Measurements from ENCODE around the gene MLIP.

MLIP gene

DNA sequence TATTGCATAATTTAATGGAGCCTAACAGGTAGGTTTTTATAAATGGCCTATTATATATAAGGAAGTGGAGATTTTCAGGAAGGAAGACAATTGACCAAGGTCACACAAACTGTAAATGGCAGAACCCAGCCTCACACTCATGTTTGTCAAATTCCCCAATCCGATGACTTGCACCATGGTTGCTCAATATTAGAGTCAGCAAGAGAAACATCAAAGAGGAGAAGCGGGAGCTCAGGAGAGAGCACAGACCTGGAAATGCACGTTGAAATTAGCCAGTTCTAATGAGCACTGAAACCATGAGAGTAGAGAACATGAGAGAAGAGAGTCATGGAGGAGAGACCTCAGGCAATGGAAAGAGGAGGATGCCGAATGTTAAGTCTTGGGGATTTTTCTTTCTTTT, 13.5 kb upstream of the MLIP start:
- no peak for ATAC-seq
- DNase-seq: no peak

DNA sequence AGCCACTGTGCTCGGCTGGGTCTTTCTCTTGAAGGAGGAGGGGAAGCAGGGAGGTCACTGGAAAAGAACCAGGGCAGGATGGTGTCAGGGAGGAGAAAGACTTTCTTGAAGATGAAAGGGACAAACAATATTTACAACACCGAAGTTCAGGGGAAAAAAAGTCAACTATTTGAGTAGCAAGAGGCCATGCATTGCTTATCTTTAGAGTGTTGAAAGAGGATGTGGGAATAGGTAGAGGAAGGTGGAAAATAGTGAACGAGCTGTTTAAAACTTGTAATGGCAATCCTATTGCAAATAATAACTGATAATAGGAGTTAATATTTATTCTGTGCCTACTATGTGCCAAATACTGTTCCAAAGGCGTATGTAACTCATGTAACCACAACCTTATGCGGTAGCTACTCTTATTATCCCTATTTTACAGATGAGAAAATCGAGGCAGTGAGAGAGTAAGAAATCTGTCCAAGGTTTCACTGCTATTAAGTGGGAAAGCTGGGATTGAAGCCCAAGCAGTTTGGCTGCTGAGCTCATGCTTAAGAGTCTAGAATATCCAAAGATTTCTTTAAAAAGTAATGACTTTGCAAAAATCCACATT, 12.7 kb upstream of the MLIP start:
- ATAC-seq (no peak), DNase-seq (no peak)

DNA sequence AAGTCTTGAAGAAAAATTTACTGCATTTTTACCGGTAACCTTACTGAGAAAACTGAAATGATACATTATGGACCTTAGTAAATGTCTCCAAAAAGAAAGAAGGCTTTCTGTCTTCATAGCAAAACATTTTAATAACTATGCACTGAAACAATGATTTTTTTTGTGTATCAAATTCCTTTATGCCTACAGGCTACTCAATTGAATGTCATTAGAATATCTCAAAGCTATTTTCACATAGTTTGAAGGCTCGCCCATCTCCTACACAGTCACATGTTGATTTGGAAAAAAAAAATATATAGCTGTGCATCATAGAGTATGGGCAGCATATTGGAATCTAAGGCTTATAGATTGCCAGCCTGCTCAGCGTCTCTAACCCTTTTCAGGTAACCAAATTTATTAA, 12.0 kb upstream of the MLIP start:
- no peak for ATAC-seq
- no peak for DNase-seq

DNA sequence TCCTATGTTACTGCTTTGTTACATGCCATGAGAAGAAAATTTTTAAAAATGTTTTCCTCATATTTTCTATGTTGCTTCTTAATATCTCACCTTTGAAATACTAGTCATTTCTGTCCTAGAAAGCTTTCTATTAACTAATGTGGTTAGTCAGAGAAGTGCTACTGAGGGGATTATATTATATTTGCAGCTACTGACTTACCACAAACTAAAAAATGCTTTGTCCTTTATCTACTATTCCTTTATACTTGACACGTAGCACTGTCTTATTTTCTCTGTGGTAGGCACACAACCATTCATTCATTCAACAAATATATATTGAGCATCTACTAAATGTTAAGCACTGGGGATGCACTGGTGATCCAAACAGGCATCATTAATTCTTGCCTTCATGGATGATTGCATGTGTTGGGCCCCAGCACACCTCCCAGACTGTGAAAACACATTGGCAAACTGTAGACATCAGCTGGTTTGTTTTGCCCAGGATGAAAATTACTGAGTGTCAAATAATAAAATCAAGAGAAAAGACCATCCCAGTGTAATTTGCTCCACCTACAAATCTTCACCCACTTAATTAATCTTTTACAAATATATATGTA, 10.7 kb upstream of the MLIP start:
- ATAC-seq (no peak), DNase-seq (no peak)

DNA sequence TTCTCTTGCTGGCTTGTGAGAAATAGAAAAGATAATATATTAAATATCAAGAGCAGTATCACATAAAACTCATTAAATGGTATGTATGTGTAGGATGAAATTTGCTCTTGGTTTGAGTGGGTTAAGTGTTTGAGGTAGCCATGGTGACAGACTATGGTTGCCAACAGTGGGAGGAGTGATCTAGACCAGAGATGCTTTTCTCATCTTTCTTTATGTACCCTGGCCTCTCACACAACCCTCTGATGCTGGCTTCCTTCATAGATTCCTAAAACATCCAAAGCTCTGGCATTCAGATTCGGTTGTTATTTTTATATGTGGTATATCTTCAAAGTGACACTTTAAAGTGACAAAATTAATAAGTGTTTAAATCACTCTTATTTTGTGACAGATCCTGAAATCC, 9.0 kb upstream of the MLIP start:
- no peak for DNase-seq
- no peak for ATAC-seq

DNA sequence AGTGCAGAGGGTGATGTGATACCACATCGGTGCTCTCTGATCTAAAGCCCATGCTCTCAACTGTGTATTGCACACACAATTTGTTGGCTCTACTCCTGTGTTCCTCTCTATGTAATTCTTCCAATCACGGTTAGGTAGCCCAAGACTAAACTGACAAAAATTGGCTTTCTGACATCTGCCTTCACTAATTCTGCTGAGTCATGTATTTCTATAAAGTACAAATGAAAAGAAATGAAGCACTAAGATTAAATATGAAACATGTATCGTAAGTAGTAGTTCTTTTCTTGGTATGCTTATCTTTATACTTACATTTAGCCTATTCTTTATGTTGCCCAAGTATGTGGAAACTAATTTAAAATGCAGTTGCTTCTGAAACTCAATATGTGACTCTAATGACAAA, 7.7 kb upstream of the MLIP start:
- no peak for DNase-seq
- ATAC-seq: no peak

DNA sequence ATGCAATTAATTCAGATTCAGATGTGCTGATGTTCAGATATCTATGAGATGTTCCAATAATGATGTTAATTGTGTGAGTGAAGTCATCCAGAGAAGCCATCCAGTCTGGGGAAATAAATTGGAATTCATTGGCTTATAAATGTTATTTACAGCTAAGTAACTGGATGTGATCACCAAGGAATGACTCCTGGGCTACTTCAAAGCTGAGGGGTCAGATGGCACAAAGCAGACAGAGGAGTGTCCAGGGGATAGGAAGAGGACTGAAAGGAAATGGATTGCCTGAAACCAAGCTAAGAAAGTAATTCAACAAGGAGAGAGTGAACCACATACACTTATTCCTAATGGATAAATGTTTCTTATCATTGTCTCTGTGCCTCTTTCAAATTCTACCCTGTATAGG, 4.5 kb upstream of the MLIP start:
- ATAC-seq: no peak
- no peak for DNase-seq

DNA sequence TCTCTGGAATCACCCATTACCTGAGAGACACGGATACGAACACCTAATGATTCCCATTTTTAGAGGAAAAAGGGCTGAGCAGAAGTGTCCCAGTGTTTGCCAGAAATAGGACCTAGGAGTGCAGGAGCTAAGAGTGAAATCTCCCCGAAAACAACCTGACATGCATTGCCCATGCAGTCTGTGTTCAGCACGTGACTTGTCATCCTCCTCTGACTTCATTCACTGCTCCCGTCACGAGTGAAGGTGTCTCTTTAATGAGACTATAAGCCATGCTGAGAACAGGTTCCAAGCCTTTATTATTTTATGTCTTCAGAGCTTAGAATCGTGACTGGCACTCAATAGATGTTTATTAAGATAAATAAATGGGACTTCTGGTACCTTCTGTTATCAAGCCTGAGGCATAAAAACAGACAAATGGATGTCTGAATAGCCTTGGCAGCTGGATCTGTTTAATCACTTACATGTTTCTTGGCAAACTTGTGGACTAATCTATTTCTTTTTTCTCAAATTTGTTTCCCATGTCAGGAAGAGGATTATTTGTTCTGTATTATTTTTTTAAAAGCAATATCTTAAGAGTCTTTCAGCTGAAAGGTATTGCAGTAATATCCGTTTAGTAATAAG, 3.7 kb upstream of the MLIP start:
- no peak for ATAC-seq
- DNase-seq: no peak

DNA sequence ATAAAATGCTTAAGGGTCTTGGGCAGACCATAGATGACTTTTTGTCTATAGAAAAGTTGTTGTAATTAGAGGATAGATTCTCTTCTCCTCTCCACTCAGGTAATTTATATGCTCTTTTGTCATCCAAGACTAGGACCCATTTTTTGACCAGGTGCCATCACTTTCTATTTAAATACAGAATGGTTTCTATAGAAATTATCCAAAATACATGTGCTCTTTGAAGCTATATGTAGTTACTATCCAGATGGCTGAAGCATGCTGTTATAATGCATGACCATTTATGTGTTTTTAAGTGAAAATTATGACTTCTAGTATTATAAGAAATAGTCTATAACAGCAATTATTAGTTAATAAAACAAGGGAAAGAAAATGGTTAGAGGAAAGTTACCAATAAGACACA, 3.0 kb upstream of the MLIP start:
- no peak for ATAC-seq
- no peak for DNase-seq

DNA sequence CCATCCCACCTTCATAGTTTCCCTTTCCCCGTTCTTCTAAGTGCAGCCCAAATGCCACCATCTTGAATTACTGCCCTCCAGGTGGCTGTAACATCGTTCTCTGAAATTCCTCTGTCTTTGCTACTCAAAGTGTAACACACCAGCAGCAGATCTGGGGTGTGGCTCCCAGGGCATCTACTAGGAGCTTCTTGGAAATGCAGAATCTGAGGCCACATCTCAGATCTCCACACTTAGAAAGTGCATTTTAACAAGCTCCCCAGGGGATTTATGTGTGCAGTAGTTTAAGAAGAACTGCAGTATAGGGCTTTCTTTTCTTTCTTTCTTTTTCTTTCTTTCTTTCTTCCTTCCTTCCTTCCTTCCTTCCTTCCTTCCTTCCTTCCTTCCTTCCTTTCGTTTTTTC, 1.7 kb upstream of the MLIP start:
- DNase-seq: no peak

DNA sequence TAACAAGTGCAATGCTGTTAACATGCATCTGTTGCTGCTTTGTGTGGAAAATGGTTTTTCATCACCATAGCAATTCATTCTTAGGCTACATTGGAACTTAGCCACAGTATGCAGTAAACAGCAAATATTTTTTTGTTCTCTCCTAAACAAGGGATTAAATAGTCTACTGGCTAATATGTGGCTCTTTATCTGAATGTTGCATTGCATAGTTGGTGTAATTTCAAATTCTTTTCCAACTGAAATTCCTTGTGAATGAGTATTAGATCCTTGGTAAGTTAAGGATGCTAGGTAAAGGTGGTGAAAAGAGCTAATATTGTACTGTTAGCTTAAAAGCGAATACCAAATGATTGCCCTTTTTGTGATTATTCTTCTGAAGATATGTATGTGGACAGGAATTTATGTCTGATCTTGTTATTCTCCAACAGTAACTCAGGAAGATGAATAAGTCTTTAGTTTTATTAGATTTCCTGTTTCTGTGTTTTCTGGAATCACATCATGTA, 958 bp downstream of the MLIP start:
- DNase-seq: no peak
- ATAC-seq: no peak

More for the DNA sequence above, 1.7 kb upstream of the MLIP start:
- ATAC-seq: no peak

DNA sequence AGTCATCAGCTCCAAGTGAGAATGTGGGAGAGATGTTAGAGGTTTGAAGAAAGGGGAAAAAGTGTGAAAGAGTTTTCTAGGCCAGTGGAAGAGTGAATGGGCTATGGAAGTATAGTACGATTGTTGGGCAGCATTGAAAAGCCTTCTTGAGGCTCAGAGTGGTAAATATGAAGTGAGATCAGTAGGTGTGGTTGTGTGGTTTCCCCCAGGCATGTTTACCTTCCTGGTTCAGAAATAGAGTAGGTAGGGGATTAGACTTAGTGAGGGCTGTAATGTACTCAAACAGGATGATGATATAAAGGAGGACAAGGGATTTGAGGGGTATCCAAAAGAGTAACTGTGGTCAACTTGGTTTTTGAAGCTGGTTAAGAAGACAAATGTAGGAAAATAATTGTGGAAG, 3.7 kb downstream of the MLIP start:
- ATAC-seq: no peak
- DNase-seq: no peak

DNA sequence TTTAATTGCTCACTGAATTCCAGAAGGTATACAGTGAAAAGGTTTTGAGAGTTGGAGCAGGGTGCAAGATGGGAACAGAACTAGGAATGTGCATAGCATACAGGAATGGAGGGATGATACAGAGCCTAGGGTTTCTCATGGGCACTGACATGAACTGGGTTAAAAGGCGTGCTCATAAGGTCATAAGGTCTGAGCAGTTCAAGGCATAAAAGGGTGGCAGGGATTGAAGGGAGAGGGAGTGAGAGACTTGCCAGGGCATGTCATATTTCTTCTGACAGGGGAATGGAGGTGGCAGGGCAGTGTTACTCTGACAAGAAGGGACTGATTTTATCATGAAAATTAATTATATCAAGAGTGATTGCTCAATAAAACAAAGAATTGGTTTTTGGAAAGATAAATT, 4.7 kb downstream of the MLIP start:
- ATAC-seq: no peak
- no peak for DNase-seq

DNA sequence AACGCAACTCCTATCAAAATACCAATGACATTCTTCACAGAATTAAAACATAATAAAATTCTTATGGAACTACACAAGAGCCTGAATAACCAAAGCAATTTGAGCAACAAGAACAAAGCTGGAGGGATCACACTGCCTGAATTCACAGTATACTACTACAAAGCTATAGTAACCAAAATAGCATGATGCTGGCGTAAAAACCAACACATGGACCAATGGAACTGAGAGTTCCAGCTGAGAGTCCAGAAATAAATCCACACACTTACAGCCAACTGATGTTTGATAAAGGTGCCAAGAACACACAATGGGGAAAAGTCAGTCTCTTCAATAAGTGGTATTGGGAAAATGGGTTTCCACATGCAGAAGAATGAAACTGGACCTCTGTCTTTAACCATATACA, 6.9 kb downstream of the MLIP start:
- DNase-seq: no peak
- ATAC-seq: no peak

DNA sequence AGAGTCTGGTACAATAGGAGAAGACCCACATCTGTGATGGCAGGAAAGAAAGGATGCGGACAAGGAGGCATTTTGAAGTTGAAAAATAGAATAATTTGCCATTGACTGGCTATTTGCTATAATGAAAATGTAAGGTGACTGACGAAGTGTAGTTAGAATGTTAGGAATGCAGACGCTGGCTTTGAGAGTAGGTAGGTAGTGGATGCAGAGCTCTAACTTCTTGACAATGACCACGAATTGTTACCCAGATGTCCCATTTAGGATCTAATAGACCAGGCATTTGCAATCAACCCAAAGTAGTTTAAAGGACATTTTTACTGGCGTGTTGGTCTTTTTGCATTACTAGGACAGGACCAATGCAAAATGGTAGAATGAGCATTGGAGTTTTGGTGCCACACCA, 14.2 kb downstream of the MLIP start:
- no peak for DNase-seq
- no peak for ATAC-seq

DNA sequence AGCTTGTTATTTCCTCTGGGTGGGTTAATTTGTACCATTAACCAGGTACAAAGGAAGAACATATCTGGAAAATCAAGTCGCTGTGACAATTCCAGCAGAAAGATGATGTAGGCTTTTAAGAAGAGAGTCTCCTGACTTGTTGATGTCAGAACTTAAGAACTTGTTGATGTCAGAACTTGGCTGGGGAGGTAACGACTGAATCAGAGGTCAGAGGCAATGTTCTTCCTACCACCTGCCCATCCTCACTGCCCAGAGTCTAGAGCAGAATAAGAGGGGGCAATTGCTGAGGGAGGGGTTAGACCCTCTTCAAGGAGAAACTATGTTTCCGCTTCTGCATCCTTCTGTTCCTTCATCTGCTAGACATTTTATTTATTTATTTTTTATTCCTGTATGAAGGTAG, 18.9 kb downstream of the MLIP start:
- ATAC-seq: no peak
- no peak for DNase-seq

DNA sequence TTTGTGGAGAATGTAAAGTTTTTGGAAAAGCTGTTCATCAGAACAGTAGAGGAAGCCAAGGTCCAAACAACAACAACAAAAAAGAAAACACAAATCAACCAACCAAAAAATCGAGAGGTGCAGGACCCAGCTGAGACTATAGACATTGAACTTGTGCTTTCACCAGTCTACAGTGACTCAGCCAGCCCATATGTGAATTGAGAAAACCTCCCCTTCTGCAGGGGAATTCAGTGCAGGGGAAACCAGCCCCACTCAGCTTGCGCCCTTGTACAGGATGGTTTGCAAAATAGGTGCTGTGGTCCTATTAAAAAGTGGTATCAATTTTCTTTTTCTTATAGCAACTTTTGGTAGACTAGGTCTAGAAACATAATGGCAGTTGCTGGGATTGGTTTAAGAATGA, 21.3 kb downstream of the MLIP start:
- ATAC-seq: no peak
- DNase-seq: no peak

DNA sequence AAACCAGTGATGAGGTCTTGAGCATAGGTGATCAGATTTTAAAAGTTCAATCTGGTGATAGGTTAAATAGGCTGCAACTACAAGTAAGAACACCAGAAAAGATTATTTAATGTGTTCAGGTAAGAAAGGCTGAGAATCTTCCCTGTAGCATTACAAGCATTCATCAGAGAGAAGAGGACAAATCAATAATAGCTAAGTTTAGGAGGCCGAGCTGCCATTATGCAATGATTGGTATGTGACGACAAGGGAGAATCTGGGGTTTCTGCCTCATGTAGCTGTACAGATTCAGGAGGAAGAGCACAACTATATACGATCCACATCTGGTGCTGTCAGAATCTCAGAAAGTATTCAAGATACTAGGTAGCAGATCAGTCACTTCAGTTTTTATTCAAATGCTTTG, 21.9 kb downstream of the MLIP start:
- DNase-seq: no peak

DNA sequence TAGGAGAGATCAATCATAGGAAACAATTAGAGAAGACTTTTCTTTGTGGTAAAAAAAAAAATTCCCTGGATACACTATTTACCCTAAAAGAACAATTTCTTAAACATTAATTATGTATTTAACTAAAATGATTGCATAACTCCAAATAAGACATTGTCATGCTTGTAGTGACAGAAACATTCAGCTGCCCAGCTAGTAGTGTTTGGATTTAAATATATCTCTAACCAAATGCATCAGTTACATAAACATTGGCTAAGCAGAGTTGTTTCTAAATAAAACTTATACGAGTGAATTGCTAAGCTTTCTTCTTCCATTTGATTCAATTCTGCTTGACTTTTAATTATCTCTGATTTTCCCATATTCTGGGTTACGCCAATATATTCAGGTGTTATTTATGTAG, 23.7 kb downstream of the MLIP start:
- DNase-seq (no peak), ATAC-seq (no peak)

More for the DNA sequence above, 21.9 kb downstream of the MLIP start:
- ATAC-seq: no peak

DNA sequence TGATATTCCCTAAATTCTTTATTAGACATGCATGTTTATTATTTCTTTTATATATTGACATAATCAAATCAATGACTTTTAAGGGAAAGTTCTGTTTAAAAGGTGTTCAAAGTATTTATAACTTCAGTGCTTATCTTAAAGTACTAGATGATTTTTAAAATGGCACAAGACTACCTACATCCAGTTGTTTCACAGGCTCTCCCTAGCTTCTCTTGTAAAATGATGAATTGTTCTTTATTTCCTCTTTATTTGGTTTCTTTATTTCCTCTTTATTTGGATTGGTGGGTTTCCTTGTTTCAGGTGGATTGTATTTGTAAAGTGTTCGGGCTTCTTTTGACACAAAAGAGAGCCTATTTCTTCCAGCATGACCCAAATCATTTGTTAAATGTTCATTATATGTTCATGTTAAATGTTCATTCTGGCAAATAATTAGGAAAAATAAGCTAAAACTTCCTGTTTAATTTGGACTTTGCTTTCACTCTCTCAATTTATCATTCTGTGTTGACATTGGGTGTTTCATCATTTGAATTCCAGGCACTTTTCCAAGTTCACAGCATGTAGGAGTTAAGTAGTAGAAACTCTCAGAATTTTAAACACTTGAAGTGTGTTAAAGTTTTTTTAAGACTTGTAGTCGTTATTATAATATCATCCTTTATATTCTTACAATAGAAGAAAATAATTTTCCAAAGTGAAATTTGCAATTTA, 24.6 kb downstream of the MLIP start:
- no peak for ATAC-seq
- no peak for DNase-seq

DNA sequence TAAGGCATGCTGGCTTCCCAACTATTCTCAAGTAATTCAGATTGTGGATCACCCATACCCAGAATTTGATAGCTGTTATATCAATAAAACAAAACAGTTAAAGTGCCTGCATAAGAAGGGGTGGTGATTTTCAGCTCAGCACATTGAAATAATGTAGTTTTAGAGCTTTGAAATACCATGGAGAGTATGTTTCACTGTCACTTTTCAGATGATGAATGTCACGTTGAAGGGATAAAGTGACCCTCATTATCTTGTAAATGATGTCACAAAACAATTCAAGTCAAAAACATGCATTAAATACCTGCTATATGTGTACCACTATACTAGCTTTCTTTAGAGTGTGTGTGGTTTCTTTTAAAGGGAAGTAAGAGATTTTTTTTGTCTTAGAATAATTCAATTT, 27.6 kb downstream of the MLIP start:
- DNase-seq: no peak
- ATAC-seq: no peak

DNA sequence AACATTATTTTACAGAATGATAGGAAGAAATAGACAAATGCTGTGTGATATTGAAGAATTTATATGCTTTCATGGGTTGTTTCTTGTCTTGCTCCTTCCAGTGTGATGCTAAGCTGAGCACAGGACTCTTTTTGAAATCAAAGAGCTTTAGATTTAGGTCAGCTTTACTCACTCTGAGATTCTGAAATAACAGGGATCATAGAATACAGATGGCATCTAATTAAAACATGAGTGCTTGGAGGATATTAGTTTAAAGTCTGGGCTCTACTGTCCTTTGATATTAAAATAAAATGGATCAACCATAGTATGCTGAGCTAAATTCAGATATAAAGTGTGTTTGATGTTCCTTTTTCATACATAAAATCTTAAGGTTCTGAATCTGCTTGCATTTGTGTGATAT, 29.6 kb downstream of the MLIP start:
- no peak for ATAC-seq
- no peak for DNase-seq

DNA sequence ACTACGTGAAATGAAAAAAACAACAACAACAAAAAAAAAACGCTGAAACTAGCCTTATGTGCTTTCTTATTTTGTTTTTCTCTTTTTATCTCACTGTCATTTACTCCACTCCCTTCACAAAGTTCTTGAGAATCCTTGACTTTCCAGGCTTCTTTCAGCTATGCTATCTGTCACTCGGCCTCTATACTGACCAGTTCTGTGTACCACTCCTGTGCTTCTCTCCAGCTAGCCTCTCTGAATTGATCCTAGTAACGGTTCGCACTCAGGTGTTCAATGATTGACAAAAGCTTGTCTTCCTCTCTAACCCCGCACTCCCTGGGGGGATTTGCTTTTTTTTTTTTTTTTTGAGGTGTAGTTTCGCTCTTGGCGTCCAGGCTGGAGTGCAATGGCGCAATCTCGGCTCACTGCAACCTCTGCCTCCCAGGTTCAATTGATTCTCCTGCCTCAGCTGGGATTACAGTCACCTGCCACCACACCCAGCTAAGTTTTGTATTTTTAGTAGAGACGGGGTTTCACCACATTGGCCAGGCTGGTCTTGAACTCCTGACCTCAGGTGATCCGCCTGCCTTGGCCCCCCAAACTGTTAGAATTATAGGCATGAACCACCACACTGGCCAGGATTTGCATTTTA, 31.8 kb downstream of the MLIP start:
- no peak for DNase-seq
- ATAC-seq: no peak

Measured in stimulated activated naive CD8-positive, alpha-beta T cell treated with anti-CD3 and anti-CD28 coated beads, Interleukin-15, Interleukin-2, amounts not matched to agents 100 U/mL and 50 U/mL, for 24 hours (primary cell).